Cardiac muscle cell (in vitro differentiated cells and primary cell): ENCODE results near the gene RGS13. TPM values are rescaled to one million over a fixed set of nuclear protein-coding genes. Genes with fewer than 3 reads are reported as not detected.
A peak's percentile ranks its signal among the peaks of the same experiment; 100 is the strongest.

Experiments used
- DNase-seq, 2 donors: peaks; one replicate each; pipeline versions ENCODE4 v3.0.0 to v3.0.0-alpha.2; 2010 to 2017; ENCODE audit warnings: low read depth in 1 of 2, low spot score in 1 of 2
- H3K27ac ChIP-seq: fragments of 200-600 bp; sonication (generic); 2 replicates; pipeline ENCODE4 v1.5.1; 2016
- H3K27me3 ChIP-seq: fragments of 200-600 bp; sonication (generic); 2 replicates; pipeline ENCODE4 v1.6.0; 2016; ENCODE audit warnings: control low read depth
- H3K36me3 ChIP-seq: fragments of 200-600 bp; sonication (generic); 2 replicates; pipeline ENCODE4 v1.5.1; 2016; ENCODE audit warnings: control low read depth
- H3K4me1 ChIP-seq: fragments of 200-600 bp; sonication (generic); 2 replicates; pipeline ENCODE4 v1.8.1; 2017; ENCODE audit warnings: low read depth, mild to moderate bottlenecking, mixed run types
- H3K4me3 ChIP-seq: fragments of 200-600 bp; sonication (generic); 2 replicates; pipeline ENCODE4 v1.5.1; 2016; ENCODE audit warnings: mild to moderate bottlenecking
- H3K9me3 ChIP-seq: fragments of 200-600 bp; sonication (generic); 2 replicates; pipeline ENCODE4 v1.5.1; 2017; ENCODE audit warnings: low read depth, mild to moderate bottlenecking, control low read depth
- CTCF ChIP-seq: IDR thresholded peaks from 2 replicates; pipeline ENCODE4 v1.5.1; 2012; ENCODE audit warnings: low read depth, mild to moderate bottlenecking, low read length
- polyA plus RNA-seq: library from polyadenylated mRNA; unstranded; fragments of >200 nt; fragmentation: Nextera tagmentation; extraction: Ambion mirVana; gene quantifications from 2 replicates; pipeline ENCODE4 v1.2.1, GENCODE V29; 2016
- total RNA-seq: library from RNA; depleted of rRNA; stranded (reverse); fragments of >200 nt; gene quantifications from 2 replicates; pipeline ENCODE4 v1.2.3, GENCODE V29; 2016

The RGS13 gene
- total and polyA plus RNA-seq, 2 experiments from 2014 or later, result 1.3 to 4.8 TPM

- TF ChIP-seq CTCF, result no peak
- H3K4me1 ChIP-seq, result no peaks in the 10 kb centered on the region
Observed at GRCh38 chr1:192698731-192699130, 62.8 kb downstream of the RGS13 start.

GRCh38 chr1:192700834-192701271 is 64.9 kb downstream of the RGS13 start:
- H3K4me1 ChIP-seq, result no peaks in the 10 kb centered on the region
- DNase-seq, result peak; percentile 18 to 88
- no peaks in the 10 kb centered on the region for H3K27me3 ChIP-seq
- TF ChIP-seq CTCF, result no peak
- no peak overlapping the region for H3K27ac ChIP-seq
- H3K9me3 ChIP-seq, result no peaks in the 10 kb centered on the region
- H3K36me3 ChIP-seq, result no peaks in the 10 kb centered on the region
- H3K4me3 ChIP-seq, result no peak overlapping the region

More at GRCh38 chr1:192698731-192699130, 62.8 kb downstream of the RGS13 start:
- no peak for DNase-seq
- Histone ChIP-seq H3K27ac (no peak overlapping the region), H3K27me3 (no peaks in the 10 kb centered on the region), H3K36me3 (no peaks in the 10 kb centered on the region), H3K4me3 (no peak overlapping the region), H3K9me3 (no peaks in the 10 kb centered on the region)

DNA sequence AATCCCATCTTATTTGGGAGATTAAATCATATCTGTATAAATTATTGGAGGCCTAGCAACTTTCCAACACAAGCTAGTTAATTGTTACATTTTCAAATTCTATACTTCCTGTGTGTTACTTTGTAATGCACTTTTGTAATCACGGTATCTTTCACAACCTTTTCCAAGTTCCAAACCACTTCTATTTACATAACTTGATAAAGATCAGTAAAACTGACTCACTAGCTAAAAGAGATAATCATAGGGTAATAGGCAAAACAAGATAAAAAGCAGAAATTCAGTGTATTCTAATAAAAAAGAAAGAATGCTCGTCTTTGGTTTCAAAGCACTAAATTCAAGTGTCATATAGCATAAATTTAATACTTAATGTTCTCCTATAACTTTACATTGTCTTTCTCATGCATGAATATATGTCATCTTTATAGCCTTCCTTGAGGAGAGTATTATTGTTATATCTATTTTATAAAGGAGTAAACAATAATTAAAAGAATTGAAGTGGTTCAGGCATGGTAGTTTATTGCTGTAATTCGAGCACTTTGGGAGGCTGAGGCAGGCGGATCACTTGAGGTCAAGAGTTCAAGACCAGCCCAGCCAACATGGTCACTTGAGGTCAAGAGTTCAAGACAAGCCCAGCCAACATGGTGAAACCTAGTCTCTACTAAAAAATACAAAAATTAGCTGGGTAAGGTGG is 66.4 kb downstream of the RGS13 start:
- no peak overlapping the region for H3K27ac ChIP-seq
- DNase-seq, result peak in 1 of 2 donors; percentile 68

DNA sequence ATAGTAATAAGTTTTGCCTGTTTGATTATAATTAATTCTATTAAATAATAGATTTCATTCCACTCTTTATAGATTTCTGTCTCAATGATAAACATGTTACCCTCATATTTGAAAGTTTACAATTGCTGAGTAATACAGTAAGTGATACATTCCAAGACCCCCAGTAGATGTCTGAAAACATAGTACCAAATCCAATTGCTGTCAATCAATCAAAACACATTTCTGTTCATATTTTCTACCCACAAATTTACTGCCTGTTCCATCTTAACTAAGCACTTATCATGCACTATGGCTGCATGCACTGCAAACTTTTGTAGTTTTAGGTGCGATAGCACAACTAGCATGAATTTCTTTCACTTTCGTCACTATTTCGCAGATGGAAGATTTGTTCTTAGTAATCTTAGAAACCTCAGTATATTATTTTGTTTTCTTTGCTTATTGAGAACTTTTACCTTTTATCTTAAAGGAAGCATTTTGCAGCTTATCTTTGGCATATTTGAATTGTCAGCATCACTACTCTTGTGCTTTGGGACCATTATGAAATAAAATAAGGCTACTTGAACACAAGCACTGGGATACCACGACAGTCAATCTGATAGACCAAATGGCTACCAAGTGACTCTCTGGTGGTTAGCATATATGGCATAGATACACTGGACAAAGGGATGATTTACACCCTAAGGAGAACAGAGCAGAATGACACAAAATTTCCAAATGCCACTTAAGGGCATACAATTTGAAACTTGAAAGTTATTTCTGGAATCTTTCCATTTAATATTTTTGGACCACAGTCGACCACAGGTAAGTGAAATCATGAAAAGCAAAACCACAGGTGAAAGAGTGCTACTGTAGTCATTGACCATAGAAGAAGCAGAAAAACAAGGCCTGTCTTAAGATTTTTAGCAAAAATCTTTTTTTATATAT is 67.6 kb downstream of the RGS13 start:
- Histone ChIP-seq H3K4me3 (no peak overlapping the region), H3K4me1 (no peaks in the 10 kb centered on the region), H3K9me3 (no peaks in the 10 kb centered on the region), H3K27ac (no peak overlapping the region), H3K36me3 (no peaks in the 10 kb centered on the region), H3K27me3 (no peaks in the 10 kb centered on the region)
- no peak for TF ChIP-seq CTCF
- DNase-seq, result no peak

More for the DNA sequence above, 66.4 kb downstream of the RGS13 start:
- Histone ChIP-seq H3K27me3 (no peaks in the 10 kb centered on the region), H3K9me3 (no peaks in the 10 kb centered on the region), H3K4me3 (no peak overlapping the region), H3K4me1 (no peaks in the 10 kb centered on the region), H3K36me3 (no peaks in the 10 kb centered on the region)
- no peak for TF ChIP-seq CTCF

DNA sequence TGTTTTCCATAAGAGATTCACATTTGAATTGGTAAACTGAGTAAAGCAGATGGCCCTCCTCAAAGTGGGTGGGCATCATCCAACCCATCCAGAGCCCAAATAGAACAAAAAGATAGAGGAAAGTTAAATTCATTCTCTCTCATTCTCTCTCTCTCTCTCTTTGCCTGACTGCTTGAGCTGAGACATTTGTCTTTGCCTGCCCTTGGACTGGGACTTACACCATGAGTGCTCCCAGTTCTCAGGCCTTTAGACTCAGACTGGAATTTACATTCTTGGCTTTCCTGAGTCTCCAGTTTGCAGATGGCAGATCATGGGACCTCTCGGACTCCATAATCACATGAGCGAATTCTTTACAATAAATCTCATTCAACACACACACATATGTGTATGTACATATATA is 69.6 kb downstream of the RGS13 start:
- no peak for DNase-seq
- Histone ChIP-seq H3K27me3 (no peaks in the 10 kb centered on the region), H3K4me1 (no peaks in the 10 kb centered on the region), H3K27ac (no peak overlapping the region), H3K36me3 (no peaks in the 10 kb centered on the region), H3K4me3 (no peak overlapping the region), H3K9me3 (no peaks in the 10 kb centered on the region)
- no peak for TF ChIP-seq CTCF
